HT-29 (cell line): ENCODE data around the gene PIAS1. TPM values are rescaled to one million over a fixed set of nuclear protein-coding genes. Genes with fewer than 3 reads are reported as not detected.
"Not testable (repeated sequence)": the region's sequence is repeated elsewhere in the genome, so short reads cannot be mapped to it uniquely, and the experiment has no call there.

Experiments used
- DNase-seq: peaks from one replicate; pipeline ENCODE4 v3.0.0-alpha.2; 2015; ENCODE audit warnings: low spot score
- total RNA-seq: library from RNA; depleted of rRNA; stranded (reverse); fragments of >200 nt; shearing (Covaris generic); gene quantifications from 2 replicates; pipeline ENCODE4 v1.2.3, GENCODE V29; 2014

Gene PIAS1
- total RNA-seq, 1 experiment from 2014 or later: 42.1 TPM

- no peak for DNase-seq
Measured at GRCh38 chr15:68114840-68115239, 60.7 kb downstream of the PIAS1 start.

DNA sequence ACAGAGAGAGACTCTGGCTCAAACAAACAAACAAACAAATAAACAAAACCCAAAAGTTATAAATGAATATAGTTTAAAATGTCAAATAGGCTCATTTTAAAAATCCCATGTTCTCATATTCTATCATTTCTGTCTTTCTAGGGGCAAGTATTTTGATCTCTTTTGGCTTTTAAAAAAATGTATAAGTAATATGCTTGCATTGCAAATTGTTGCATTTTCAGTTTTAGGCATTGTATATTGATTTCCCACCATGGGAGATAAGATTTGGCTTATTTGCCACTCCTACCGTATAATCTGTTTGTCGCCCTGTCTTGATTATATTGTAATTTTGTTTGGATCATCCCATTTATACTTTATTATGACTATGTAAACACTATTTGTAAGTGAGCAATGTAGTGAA lies 70.6 kb downstream of the PIAS1 start:
- no peak for DNase-seq

DNA sequence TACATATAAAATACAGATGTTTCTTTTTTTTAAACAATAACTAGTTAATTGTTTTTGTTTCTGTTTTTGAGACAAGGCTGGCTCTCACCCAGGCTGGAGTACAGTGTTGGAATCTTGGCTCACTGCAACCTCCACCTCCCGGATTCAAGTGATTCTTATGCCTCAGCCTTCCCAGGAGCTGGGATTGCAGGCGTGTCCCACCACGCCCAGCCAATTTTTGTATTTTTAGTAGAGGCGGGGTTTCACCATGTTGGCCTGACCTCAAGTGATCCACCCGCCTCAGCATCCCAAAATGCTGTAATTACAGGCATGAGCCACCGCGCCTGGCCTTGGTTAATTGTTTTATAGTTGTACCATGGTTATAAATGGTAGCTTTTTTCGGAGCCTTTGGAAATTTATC lies 72.3 kb downstream of the PIAS1 start:
- no peak for DNase-seq

DNA sequence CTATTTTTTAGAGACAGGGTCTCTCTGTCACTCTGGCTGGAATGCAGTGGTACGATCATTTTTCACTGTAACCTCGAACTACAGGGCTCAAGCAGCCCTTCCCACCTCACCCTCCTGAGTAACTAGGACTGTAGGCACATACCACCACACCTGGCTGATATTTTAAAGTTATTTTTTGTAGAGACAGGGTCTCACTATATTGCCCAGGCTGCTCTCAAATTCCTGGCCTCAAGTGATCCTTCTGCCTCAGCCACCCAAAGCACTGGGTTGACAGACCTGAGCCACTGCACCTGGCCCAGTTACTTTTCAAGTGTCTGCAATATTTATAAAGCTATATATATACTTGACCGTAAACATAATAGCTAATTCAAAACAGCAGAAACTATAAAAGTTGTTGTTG lies 75.0 kb downstream of the PIAS1 start:
- no peak for DNase-seq

DNA sequence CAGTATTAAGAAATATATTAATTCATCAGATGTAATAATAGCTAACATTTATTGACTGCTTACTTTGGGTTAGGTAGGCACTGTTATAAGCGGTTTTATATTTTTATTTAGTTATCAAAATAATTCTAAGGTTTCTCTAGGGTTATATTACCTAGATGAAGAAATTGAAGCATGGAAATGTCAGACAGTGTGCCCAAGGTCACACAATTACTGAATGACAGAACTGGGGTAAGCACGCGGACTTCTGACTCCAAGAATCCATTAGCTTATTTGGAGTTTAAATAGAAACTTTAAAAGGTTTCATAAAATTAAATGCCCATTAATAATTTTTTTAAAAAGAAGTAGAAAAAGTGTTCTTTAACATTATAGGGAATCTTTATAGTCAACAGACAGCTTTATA lies 76.7 kb downstream of the PIAS1 start:
- no peak for DNase-seq

DNA sequence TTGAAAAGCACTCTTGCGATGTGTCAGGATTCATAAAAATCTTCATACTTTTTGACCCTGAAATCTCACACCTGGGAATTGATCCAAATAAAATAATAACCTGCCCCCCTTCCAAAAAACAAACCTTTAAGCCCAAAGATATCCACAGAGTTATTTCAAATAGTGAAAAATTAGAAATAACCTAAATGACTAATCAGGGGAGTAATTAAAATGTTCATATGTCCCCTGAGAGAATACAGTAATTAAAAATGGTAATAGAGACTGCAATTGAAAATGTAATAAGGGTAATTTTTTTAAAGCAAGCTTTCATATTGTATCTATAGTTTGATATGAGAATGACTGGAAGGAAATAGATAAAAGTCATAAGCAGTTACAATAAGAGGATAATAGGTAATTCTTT lies 83.0 kb downstream of the PIAS1 start:
- no peak for DNase-seq

DNA sequence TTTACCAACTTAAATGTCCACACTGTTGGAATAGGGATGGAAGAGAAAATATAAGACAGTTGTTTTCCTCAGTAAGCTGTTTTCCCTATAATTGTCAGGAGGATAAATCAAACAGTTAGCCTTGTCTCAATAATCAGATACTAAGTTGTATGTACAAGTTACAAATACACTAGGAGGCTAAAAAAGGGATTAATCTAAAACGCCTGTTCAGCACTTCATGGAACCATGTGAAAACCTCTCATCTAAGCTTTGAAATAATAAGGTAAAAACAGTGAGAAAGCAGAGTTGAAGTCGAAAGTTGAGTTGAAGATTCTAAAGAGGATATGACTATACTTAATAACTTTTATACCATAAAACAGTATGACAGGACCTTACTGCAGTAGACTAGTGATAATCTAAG lies 89.0 kb downstream of the PIAS1 start:
- no peak for DNase-seq

DNA sequence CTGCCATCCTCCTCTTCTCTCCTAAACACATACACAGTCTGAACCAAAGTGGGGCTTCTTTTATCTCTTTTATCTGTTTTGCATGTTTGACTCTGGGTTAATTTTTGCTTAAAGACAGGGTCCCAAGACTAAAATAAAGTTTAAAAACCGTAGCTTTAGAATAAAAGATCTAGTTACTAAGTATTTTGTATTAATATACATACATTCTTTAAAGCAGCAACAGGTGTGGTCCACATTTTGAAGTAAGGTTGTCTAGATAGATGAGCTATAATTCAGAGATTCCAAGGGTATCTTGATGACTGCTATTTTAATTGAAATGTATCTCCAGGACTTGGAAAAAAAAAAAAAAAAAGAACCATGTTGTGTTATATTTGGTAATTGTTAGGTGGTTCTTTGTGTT lies 89.7 kb downstream of the PIAS1 start:
- DNase-seq: no peak

DNA sequence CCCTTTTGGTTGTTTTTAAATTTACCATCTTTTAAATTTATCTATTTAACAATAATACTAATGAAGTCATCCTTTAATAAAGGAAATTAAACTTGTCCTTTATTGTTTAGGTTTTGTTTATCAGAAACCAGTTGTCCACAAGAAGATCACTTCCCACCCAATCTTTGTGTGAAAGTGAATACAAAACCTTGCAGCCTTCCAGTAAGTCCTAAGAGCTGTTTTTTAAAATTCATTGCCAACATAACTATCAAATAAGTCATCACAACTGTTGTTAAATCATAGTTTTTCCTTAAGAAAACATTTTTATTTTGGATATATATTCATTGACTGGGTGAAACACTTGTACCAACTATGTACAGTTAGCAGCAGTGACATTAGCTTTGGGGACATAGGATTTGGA lies 91.6 kb downstream of the PIAS1 start:
- DNase-seq: no peak

DNA sequence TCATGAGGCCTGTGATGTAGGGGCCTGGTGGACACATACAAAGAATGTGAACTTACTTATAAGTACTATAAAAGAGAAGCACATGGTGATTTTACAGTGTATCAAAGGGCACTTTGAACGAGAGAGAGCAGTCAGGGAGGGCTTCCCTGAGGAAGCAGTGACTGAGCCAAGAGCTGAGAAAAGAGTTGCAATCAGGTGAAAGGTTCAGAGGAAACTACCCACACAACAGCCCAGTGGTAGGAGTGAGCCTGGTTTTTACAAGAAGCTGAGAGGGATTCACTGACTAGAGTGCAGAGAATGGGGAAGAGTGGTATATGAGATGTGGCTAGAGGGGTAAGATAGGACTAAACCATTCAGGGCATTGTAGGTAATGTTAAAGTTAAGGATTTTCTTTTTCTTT lies 93.9 kb downstream of the PIAS1 start:
- DNase-seq: no peak

GRCh38 chr15:68149059-68149458 lies 94.9 kb downstream of the PIAS1 start:
- no peak for DNase-seq

- no peak for DNase-seq
Measured at GRCh38 chr15:68150187-68150586, 96.1 kb downstream of the PIAS1 start.

DNA sequence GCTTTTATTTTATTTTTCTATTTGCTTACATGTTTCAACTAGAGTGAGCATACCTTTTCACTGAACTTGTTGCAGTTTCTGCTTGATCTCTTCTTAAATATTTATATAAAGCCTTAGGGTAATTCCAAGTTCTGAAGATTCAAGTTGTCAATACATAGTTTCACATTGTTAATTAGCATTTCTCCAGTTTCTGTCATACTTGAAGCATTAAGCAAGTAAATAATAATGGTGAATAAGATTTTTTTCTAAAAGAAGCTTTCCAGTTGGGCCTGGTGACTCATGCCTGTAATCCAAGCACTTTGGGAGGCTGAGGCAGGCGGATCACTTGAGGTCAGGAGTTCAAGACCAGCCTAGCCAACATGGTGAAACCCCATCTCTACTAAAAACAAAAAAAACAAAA lies 97.2 kb downstream of the PIAS1 start:
- DNase-seq: no peak

- DNase-seq: no peak
Measured at GRCh38 chr15:68152342-68152741, 98.2 kb downstream of the PIAS1 start.

DNA sequence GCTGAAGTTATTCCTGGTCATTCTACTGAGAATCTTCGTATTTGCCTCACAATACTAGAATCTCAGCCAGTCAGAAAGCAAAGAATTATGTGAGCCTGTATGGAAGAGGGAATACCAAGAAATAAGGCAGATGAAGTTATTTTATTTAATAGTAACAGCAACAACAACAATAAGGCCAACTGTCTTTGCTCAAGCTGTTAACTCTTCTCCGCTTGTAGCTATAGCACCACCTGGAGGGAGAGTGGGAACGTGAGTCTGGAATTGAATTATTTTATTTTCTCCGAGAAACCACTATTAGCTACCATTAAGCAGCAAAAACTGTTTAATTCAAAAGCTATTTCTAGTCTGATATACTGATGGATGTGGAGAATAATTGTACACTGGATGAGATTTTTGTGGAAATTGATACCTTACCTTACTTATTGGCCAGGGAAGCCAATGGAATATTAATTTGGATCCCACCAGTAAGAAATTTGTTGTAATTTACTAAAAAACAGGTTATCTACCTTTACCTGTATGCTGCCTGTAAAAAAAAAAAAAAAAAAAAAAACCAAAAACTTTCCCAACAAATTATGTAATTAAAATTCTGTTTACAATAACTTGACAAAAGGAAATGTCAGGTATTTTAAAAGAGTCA lies 100.9 kb downstream of the PIAS1 start:
- DNase-seq: peak; percentile 77

DNA sequence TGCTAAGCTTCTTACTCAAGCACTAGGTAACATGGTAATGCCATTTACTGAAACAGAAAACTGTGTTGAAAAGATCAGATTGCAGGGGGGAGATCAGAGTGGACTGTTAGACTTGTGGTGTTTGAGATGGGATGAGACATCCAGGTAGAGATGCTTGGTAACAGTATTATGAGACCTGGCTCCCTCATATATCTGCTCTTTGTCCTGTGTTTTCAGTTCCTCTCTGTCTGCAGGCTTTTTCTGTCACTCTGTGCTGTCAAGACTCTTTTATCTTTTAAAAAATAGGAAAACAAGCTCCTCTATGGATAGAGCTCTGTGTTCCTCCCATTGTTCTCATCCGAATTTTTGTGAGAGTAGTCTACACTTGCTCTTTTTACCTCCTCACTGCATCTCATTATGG lies 103.0 kb downstream of the PIAS1 start:
- no peak for DNase-seq

DNA sequence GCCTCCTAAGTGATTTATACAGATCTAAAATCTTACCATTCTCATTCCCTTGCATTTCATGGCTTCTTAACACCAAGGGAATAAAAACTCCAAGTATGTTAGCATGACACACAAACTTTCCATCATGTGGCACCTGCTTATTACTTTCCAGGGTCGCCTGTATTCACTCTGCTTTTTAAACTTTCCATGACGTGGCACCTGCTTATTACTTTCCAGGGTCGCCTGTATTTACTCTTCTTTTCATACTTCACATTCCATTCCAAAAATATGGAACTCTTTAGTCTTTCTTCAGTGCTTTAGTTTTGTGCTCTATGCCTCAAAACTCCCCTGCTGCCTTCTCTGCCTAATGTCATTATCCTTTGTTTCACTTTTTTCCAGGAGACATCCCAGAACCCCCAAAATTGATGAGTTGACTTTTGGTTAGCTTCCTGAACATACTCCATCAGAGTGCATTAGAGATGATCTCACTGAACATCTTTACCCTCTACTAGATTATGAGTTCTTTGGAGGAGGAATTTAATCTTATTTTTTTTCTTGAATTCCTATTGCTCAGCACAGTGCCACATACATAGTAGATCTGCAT lies 104.0 kb downstream of the PIAS1 start:
- DNase-seq: no peak

DNA sequence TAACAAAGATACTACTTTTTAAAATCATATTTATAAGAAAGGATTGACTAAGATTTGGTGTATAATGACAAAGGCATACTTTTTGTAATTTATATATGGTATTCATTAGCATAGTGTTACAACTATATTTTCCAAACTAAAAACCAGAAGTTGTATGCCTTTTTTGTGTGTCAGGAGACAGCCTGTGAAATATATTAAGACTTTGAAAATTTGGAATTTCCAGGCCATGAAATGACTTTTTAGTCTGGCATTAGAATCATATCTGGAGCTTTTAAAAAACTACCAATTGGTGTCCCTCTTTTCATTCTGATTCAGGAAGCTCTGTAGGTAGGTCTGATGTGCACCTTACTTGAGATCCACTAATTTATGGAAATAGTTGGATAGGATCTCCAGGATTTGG lies 109.1 kb downstream of the PIAS1 start:
- DNase-seq: no peak

- no peak for DNase-seq
Measured at GRCh38 chr15:68166847-68167246, 112.7 kb downstream of the PIAS1 start.

DNA sequence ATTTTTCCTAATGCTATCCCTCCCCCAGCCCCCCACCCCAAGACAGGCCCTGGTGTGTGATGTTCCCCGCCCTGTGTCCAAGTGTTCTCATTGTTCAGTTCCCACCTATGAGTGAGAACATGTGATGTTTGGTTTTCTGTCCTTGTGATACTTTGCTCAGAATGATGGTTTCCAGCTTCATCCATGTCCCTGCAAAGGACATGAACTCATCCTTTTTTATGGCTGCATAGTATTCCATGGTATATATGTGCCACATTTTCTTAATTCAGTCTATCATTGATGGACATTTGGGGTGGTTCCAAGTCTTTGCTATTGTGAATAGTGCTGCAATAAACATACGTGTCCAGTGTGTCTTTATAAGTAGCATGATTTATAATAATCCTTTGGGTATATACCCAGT lies 117.9 kb downstream of the PIAS1 start:
- DNase-seq: not testable (repeated sequence)

DNA sequence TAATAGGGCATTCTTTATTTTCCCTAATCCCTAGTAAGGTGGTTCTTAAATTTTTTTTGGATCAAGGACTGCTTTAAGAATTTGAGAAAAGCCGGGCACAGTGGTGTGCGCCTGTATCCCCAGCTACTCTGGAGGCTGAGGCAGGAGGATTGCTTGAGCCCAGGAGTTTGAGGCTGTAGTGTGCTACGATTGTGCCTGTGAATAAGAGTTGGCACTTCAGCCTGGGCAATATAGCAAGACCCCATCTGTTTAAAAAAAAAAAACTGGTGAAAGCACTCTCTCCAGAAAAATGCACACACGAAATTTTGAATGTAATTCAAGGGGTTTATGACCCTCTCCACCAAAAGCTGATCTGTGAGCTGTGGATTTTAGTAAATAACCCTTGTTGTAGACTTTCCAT lies 119.0 kb downstream of the PIAS1 start:
- no peak for DNase-seq

DNA sequence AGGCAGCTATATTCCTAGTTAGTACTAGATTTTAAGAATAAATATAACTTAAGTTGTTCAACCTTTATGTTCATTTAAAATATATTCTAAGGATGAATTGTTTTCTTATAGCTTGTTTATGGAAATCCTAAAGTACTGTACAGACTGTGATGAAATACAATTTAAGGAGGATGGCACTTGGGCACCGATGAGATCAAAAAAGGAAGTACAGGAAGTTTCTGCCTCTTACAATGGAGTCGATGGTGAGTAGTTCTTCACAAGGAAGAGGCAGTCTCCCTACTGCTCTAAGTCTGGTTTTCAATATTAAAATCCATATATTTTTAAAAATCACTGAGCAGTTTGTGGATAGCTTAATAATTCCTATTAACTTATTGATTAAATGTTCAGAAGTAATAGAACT lies 121.4 kb downstream of the PIAS1 start:
- DNase-seq: no peak

GRCh38 chr15:68176601-68177000 lies 122.5 kb downstream of the PIAS1 start:
- DNase-seq: no peak

DNA sequence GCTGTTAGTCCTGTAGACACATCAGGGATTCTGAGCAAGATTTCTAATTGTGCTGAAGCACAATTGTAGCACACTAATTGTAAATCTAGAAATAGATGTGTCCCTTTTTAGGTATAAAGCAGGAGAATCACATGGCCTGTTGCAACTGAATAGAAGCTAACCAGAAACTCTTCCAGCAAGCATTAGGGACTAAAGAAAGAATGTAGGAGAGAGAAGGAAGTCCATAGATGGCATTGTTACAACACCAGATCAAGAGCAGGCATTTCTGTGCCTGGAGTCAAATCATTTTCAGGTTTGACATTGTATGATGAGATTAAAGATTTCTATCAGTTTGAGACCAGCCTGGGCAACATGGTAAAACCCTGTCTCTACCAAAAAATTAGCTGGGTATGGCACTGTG lies 123.6 kb downstream of the PIAS1 start:
- no peak for DNase-seq
